MM.1S (cell line): ENCODE results near the gene STAP1.

Experiments used
- EZH2 ChIP-seq: fragments of 300-600 bp; sonication (generic); optimal IDR thresholded peaks from 2 replicates; pipeline ENCODE3; 2017; ENCODE audit warnings: low read depth, mild to moderate bottlenecking, antibody characterized with exemption, low read length, mixed read lengths
- EZH2phosphoT487 ChIP-seq: fragments of 300-600 bp; sonication (generic); IDR thresholded peaks from 2 replicates; pipeline ENCODE4 v1.6.1; 2018; ENCODE audit warnings: antibody characterized with exemption, low read length
- TF ChIP-seq, protein P1 (sequence below): fragments of 300-600 bp; sonication (generic); IDR thresholded peaks from 2 replicates; pipeline ENCODE4 v1.5.1; 2016; ENCODE audit warnings: antibody characterized with exemption, low read length, mixed read lengths

GRCh38 chr4:67603310-67604028 is 44.9 kb downstream of the STAP1 start:
- TF ChIP-seq, protein P1, sequence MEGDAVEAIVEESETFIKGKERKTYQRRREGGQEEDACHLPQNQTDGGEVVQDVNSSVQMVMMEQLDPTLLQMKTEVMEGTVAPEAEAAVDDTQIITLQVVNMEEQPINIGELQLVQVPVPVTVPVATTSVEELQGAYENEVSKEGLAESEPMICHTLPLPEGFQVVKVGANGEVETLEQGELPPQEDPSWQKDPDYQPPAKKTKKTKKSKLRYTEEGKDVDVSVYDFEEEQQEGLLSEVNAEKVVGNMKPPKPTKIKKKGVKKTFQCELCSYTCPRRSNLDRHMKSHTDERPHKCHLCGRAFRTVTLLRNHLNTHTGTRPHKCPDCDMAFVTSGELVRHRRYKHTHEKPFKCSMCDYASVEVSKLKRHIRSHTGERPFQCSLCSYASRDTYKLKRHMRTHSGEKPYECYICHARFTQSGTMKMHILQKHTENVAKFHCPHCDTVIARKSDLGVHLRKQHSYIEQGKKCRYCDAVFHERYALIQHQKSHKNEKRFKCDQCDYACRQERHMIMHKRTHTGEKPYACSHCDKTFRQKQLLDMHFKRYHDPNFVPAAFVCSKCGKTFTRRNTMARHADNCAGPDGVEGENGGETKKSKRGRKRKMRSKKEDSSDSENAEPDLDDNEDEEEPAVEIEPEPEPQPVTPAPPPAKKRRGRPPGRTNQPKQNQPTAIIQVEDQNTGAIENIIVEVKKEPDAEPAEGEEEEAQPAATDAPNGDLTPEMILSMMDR: no peak
- TF ChIP-seq EZH2: no peak
- TF ChIP-seq EZH2phosphoT487: no peak
